ENCODE measurements around the gene FAM163B.

The FAM163B gene

DNA sequence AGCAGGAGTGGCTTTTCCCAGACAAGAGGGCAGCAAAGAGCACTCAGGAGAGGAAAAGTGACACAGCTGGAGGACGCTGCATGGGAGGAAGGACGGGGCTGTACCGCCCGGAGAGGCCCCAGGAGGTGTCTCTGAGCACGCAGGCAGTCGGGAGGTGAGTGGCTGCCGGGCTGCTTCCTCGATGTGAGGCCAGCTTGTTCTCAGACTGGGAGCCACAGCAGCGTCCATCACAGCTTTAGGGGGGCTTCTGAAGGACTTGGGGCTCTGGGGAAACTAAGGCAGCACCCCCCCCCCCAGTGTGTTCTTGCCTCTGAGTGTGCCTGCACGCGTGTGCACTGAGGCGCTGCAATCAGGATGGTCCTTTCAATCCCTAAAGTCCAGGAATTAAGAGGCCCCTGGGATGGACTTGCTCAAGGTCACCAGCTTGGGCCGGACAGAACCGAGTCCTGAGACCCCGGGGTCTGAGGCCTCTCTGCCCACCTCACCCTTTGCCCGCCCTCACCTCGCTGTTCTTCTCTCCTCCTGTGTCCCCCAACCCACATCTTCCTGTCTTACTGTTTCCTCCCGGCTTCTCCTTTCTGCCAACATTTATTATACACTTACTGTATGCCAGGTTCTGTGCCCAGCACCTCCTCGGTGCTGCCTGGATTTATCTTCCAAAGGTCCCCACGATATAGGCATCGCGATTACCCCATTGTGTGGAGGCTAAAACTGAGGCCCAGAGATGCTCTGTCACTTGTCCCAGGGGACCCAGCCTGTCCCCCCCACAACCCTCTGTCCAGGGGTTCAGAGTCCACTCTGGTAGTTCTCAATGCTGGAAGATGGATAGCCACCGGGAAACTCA lies 32.9 kb downstream of the FAM163B start:
- ATAC-seq, result no peak
- TF ChIP-seq ISL1 (CRISPR knock-in tag; IDR thresholded peaks at IDR 0.05) (no peak), GLIS3 (CRISPR knock-in tag; IDR thresholded peaks at IDR 0.05) (no peak), ZFP3 (CRISPR knock-in tag; IDR thresholded peaks at IDR 0.05) (no peak), TOX (CRISPR knock-in tag; IDR thresholded peaks at IDR 0.05; ENCODE audit: borderline replicate concordance) (no peak), BACH2 (CRISPR knock-in tag; IDR thresholded peaks at IDR 0.05; ENCODE audit: borderline replicate concordance) (no peak)

DNA sequence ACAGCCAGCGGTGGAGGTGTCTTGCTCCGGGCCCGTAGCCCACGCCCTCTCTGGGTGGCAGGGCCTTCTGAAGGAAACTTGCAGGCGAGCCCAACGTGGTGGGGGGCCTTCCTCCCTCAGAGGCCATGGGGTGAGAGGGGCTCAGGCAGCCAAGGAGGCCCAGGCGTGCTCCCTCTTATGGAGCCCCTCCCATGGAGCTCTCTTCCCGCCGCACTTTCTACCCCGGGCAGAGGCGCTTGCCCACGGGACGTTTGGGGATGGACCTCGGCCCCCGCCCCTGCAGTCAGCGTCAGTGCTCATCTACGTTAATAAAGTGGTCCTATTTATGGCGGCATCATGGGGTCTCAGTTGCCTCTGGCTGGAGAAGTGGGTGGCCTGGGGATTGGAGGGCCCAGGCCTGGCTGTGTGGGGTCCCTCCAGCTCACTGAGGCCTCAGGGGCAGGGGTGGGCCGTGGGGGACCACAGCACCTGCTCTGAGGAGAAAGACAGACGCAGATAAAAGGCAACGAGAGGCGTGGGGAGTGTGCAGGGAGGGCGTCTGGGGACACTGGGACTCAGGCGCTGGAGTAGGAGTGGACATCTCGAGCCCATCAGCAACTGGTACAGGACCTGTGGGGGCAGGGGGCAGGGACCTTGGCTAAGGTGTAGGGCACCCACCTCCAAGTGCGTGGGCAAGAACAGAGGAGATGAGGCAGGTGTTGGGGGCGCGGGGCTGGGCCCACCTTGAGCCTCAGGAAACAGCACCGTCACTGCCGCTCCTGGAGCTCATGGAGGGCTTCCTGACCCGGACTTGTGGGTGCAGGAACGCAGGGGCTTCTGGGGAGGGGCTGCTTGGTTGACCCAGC lies 33.8 kb downstream of the FAM163B start:
- no peak for ATAC-seq

DNA sequence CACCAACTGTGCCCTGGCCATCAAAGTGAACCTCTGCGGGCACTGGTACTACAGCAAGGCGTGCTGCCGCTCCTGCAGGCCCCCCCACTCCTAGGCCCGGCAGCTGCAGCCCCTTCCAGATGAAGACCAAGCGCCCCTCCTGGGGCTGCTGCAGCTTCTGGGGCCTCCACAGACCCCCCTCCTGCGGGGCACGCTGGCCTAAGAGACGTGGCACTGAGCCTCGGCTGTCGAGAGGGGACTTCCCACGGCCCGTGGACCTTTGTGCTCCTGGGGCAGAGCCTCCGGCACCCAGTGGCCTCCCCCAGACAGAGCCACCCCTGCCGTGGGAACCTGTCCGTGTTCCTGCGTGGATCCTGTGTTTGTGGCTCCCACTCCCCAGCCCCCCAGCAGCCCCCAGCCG lies 34.4 kb downstream of the FAM163B start:
- no peak for ATAC-seq
- no peak for TF ChIP-seq ISL1 (CRISPR knock-in tag; IDR thresholded peaks at IDR 0.05)
- TF ChIP-seq TOX (CRISPR knock-in tag; IDR thresholded peaks at IDR 0.05; ENCODE audit: borderline replicate concordance), result no peak
- no peak for TF ChIP-seq PPARA (CRISPR knock-in tag; IDR thresholded peaks at IDR 0.05; ENCODE audit: borderline replicate concordance)
- TF ChIP-seq, protein P1, sequence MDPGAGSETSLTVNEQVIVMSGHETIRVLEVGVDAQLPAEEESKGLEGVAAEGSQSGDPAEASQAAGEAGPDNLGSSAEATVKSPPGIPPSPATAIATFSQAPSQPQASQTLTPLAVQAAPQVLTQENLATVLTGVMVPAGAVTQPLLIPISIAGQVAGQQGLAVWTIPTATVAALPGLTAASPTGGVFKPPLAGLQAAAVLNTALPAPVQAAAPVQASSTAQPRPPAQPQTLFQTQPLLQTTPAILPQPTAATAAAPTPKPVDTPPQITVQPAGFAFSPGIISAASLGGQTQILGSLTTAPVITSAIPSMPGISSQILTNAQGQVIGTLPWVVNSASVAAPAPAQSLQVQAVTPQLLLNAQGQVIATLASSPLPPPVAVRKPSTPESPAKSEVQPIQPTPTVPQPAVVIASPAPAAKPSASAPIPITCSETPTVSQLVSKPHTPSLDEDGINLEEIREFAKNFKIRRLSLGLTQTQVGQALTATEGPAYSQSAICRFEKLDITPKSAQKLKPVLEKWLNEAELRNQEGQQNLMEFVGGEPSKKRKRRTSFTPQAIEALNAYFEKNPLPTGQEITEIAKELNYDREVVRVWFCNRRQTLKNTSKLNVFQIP (CRISPR knock-in tag; IDR thresholded peaks at IDR 0.05; ENCODE audit: borderline replicate concordance, low read depth), result no peak
- TF ChIP-seq SNAI2 (CRISPR knock-in tag; IDR thresholded peaks at IDR 0.05), result no peak
- no peak for TF ChIP-seq ZFP3 (CRISPR knock-in tag; IDR thresholded peaks at IDR 0.05)
- no peak for TF ChIP-seq ESRRG (CRISPR knock-in tag; IDR thresholded peaks at IDR 0.05)
- TF ChIP-seq ZNF565 (CRISPR knock-in tag; conservative IDR thresholded peaks at IDR 0.05; ENCODE audit: low read depth), result no peak
- no peak for TF ChIP-seq RARB (CRISPR knock-in tag; IDR thresholded peaks at IDR 0.05)
- TF ChIP-seq TCF4 (CRISPR knock-in tag; IDR thresholded peaks at IDR 0.05; ENCODE audit: borderline replicate concordance), result no peak
- TF ChIP-seq, protein P2, sequence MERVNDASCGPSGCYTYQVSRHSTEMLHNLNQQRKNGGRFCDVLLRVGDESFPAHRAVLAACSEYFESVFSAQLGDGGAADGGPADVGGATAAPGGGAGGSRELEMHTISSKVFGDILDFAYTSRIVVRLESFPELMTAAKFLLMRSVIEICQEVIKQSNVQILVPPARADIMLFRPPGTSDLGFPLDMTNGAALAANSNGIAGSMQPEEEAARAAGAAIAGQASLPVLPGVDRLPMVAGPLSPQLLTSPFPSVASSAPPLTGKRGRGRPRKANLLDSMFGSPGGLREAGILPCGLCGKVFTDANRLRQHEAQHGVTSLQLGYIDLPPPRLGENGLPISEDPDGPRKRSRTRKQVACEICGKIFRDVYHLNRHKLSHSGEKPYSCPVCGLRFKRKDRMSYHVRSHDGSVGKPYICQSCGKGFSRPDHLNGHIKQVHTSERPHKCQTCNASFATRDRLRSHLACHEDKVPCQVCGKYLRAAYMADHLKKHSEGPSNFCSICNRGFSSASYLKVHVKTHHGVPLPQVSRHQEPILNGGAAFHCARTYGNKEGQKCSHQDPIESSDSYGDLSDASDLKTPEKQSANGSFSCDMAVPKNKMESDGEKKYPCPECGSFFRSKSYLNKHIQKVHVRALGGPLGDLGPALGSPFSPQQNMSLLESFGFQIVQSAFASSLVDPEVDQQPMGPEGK (CRISPR knock-in tag; IDR thresholded peaks at IDR 0.05; ENCODE audit: borderline replicate concordance), result no peak
- no peak for TF ChIP-seq CSDC2 (CRISPR knock-in tag; IDR thresholded peaks at IDR 0.05)
- TF ChIP-seq OSR1 (CRISPR knock-in tag; IDR thresholded peaks at IDR 0.05), result no peak
- TF ChIP-seq, protein P3, sequence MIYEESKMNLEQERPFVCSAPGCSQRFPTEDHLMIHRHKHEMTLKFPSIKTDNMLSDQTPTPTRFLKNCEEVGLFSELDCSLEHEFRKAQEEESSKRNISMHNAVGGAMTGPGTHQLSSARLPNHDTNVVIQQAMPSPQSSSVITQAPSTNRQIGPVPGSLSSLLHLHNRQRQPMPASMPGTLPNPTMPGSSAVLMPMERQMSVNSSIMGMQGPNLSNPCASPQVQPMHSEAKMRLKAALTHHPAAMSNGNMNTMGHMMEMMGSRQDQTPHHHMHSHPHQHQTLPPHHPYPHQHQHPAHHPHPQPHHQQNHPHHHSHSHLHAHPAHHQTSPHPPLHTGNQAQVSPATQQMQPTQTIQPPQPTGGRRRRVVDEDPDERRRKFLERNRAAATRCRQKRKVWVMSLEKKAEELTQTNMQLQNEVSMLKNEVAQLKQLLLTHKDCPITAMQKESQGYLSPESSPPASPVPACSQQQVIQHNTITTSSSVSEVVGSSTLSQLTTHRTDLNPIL (CRISPR knock-in tag; IDR thresholded peaks at IDR 0.05; ENCODE audit: low read depth), result no peak
- no peak for TF ChIP-seq GLIS3 (CRISPR knock-in tag; IDR thresholded peaks at IDR 0.05)

More for the DNA sequence above, 33.8 kb downstream of the FAM163B start:
- TF ChIP-seq BACH2 (CRISPR knock-in tag; IDR thresholded peaks at IDR 0.05; ENCODE audit: borderline replicate concordance) (no peak), ARNTL (CRISPR knock-in tag; IDR thresholded peaks at IDR 0.05; ENCODE audit: borderline replicate concordance, low read depth) (no peak), CSDC2 (CRISPR knock-in tag; IDR thresholded peaks at IDR 0.05) (no peak), GLIS3 (CRISPR knock-in tag; IDR thresholded peaks at IDR 0.05) (no peak), RARB (CRISPR knock-in tag; IDR thresholded peaks at IDR 0.05) (no peak), ZNF70 (CRISPR knock-in tag; IDR thresholded peaks at IDR 0.05) (no peak), ZNF8 (CRISPR knock-in tag; IDR thresholded peaks at IDR 0.05) (no peak), ZFP3 (CRISPR knock-in tag; IDR thresholded peaks at IDR 0.05) (no peak), ZC3H10 (CRISPR knock-in tag; IDR thresholded peaks at IDR 0.05) (no peak), ISL1 (CRISPR knock-in tag; IDR thresholded peaks at IDR 0.05) (no peak), ZNF565 (CRISPR knock-in tag; conservative IDR thresholded peaks at IDR 0.05; ENCODE audit: low read depth) (no peak), TOX (CRISPR knock-in tag; IDR thresholded peaks at IDR 0.05; ENCODE audit: borderline replicate concordance) (no peak), SNAI2 (CRISPR knock-in tag; IDR thresholded peaks at IDR 0.05) (no peak)
- TF ChIP-seq, protein P3 (CRISPR knock-in tag; IDR thresholded peaks at IDR 0.05; ENCODE audit: low read depth), result no peak
- TF ChIP-seq, protein P1 (CRISPR knock-in tag; IDR thresholded peaks at IDR 0.05; ENCODE audit: borderline replicate concordance, low read depth), result no peak
- TF ChIP-seq, protein P4, sequence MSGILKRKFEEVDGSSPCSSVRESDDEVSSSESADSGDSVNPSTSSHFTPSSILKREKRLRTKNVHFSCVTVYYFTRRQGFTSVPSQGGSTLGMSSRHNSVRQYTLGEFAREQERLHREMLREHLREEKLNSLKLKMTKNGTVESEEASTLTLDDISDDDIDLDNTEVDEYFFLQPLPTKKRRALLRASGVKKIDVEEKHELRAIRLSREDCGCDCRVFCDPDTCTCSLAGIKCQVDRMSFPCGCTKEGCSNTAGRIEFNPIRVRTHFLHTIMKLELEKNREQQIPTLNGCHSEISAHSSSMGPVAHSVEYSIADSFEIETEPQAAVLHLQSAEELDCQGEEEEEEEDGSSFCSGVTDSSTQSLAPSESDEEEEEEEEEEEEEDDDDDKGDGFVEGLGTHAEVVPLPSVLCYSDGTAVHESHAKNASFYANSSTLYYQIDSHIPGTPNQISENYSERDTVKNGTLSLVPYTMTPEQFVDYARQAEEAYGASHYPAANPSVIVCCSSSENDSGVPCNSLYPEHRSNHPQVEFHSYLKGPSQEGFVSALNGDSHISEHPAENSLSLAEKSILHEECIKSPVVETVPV (CRISPR knock-in tag; IDR thresholded peaks at IDR 0.05), result no peak
